ENCODE measurements around the gene TEX55.
A peak's percentile ranks its signal among the peaks of the same experiment; 100 is the strongest.
"Not testable (repeated sequence)": the region's sequence is repeated elsewhere in the genome, so short reads cannot be mapped to it uniquely, and the experiment has no call there.

TEX55 gene

GRCh38 chr3:119139360-119139759, 6.6 kb upstream of the TEX55 start:
- not testable (repeated sequence) for H3K4ac ChIP-seq (ENCODE audit: low read length); H3K9me3 ChIP-seq (replicated peaks in 1 of 2; ENCODE audit: control insufficient read depth in 2 of 2, insufficient read depth in 1 of 2, low read depth in 1 of 2, low read length in 2 of 2); H3K79me1 ChIP-seq (ENCODE audit: low read depth, low read length); H3K4me2 ChIP-seq (ENCODE audit: insufficient read depth, low read length, poor library complexity, severe bottlenecking); H3K27me3 ChIP-seq (ENCODE audit: control insufficient read depth in 3 of 3, insufficient read depth in 3 of 3, low read depth in 1 of 3, low read length in 3 of 3); H3K36me3 ChIP-seq (replicated peaks in 1 of 2; ENCODE audit: control insufficient read depth in 2 of 2, insufficient read depth in 2 of 2, low read length in 2 of 2); H3K9ac ChIP-seq (ENCODE audit: low read depth, low read length, poor library complexity); H4K91ac ChIP-seq (ENCODE audit: low read depth, low read length, poor library complexity); H2BK15ac ChIP-seq (ENCODE audit: low read length); H3K4me3 ChIP-seq (ENCODE audit: low read length in 2 of 2); H2BK12ac ChIP-seq (ENCODE audit: low read length); H2AFZ ChIP-seq (ENCODE audit: low read length); H4K8ac ChIP-seq (ENCODE audit: low read depth, low read length); H3K23ac ChIP-seq (ENCODE audit: low read depth, low read length, poor library complexity); H3K14ac ChIP-seq (ENCODE audit: low read length); H3K18ac ChIP-seq (ENCODE audit: low read length); H3K27ac ChIP-seq (replicated peaks; ENCODE audit: low read length); H2BK120ac ChIP-seq (ENCODE audit: low read depth, low read length); H2BK5ac ChIP-seq (ENCODE audit: low read length); H3K4me1 ChIP-seq (ENCODE audit: control insufficient read depth in 2 of 2, insufficient read depth in 1 of 2, low read depth in 1 of 2, low read length in 2 of 2); DNase-seq (ENCODE audit: low spot score); H2AK5ac ChIP-seq (ENCODE audit: low read depth, low read length)
- no CpG with 5 or more reads among the region's 4 CpGs for WGBS, 2 donors (ENCODE audit: extremely low coverage in 2 of 2, insufficient read length in 2 of 2, insufficient replicate concordance in 1 of 2)

GRCh38 chr3:119140466-119140865, 5.5 kb upstream of the TEX55 start:
- Histone ChIP-seq H3K27me3 (ENCODE audit: control insufficient read depth in 3 of 3, insufficient read depth in 3 of 3, low read depth in 1 of 3, low read length in 3 of 3) (no peaks in the 10 kb centered on the region), H2BK120ac (ENCODE audit: low read depth, low read length) (no peak overlapping the region), H3K23ac (ENCODE audit: low read depth, low read length, poor library complexity) (no peak overlapping the region), H3K27ac (replicated peaks; ENCODE audit: low read length) (no peak overlapping the region), H2BK12ac (ENCODE audit: low read length) (no peak overlapping the region), H3K9ac (ENCODE audit: low read depth, low read length, poor library complexity) (no peak overlapping the region), H2AK5ac (ENCODE audit: low read depth, low read length) (no peak overlapping the region), H4K8ac (ENCODE audit: low read depth, low read length) (no peak overlapping the region), H3K4me2 (ENCODE audit: insufficient read depth, low read length, poor library complexity, severe bottlenecking) (no peak overlapping the region), H2AFZ (ENCODE audit: low read length) (no peak overlapping the region), H2BK5ac (ENCODE audit: low read length) (no peak overlapping the region), H3K14ac (ENCODE audit: low read length) (no peak overlapping the region), H2BK15ac (ENCODE audit: low read length) (no peak overlapping the region), H3K36me3 (replicated peaks in 1 of 2; ENCODE audit: control insufficient read depth in 2 of 2, insufficient read depth in 2 of 2, low read length in 2 of 2) (no peaks in the 10 kb centered on the region), H3K79me1 (ENCODE audit: low read depth, low read length) (no peaks in the 10 kb centered on the region), H3K9me3 (replicated peaks in 1 of 2; ENCODE audit: control insufficient read depth in 2 of 2, insufficient read depth in 1 of 2, low read depth in 1 of 2, low read length in 2 of 2) (no peaks in the 10 kb centered on the region), H3K4me3 (ENCODE audit: low read length in 2 of 2) (no peak overlapping the region), H4K91ac (ENCODE audit: low read depth, low read length, poor library complexity) (no peak overlapping the region), H3K4me1 (ENCODE audit: control insufficient read depth in 2 of 2, insufficient read depth in 1 of 2, low read depth in 1 of 2, low read length in 2 of 2) (no peaks in the 10 kb centered on the region), H3K18ac (ENCODE audit: low read length) (no peak overlapping the region), H3K4ac (ENCODE audit: low read length) (no peak overlapping the region)
- no CpG with 5 or more reads among the region's 5 CpGs for WGBS, 2 donors (ENCODE audit: extremely low coverage in 2 of 2, insufficient read length in 2 of 2, insufficient replicate concordance in 1 of 2)
- DNase-seq (ENCODE audit: low spot score) = no peak

GRCh38 chr3:119145128-119145499, 851 bp upstream of the TEX55 start:
- Histone ChIP-seq H2BK15ac (ENCODE audit: low read length) (no peak overlapping the region), H3K4me1 (ENCODE audit: control insufficient read depth in 2 of 2, insufficient read depth in 1 of 2, low read depth in 1 of 2, low read length in 2 of 2) (no peaks in the 10 kb centered on the region), H3K27me3 (ENCODE audit: control insufficient read depth in 3 of 3, insufficient read depth in 3 of 3, low read depth in 1 of 3, low read length in 3 of 3) (no peaks in the 10 kb centered on the region), H2AK5ac (ENCODE audit: low read depth, low read length) (no peak overlapping the region), H3K9me3 (replicated peaks in 1 of 2; ENCODE audit: control insufficient read depth in 2 of 2, insufficient read depth in 1 of 2, low read depth in 1 of 2, low read length in 2 of 2) (peaks cover 0 to 3% of the 10 kb centered on the region in 2 donors), H3K18ac (ENCODE audit: low read length) (no peak overlapping the region), H3K79me1 (ENCODE audit: low read depth, low read length) (no peaks in the 10 kb centered on the region), H3K4me2 (ENCODE audit: insufficient read depth, low read length, poor library complexity, severe bottlenecking) (no peak overlapping the region), H3K4me3 (ENCODE audit: low read length in 2 of 2) (no peak overlapping the region), H2AFZ (ENCODE audit: low read length) (no peak overlapping the region), H4K91ac (ENCODE audit: low read depth, low read length, poor library complexity) (no peak overlapping the region), H2BK12ac (ENCODE audit: low read length) (no peak overlapping the region), H2BK5ac (ENCODE audit: low read length) (no peak overlapping the region), H3K23ac (ENCODE audit: low read depth, low read length, poor library complexity) (no peak overlapping the region), H3K4ac (ENCODE audit: low read length) (no peak overlapping the region), H3K27ac (replicated peaks; ENCODE audit: low read length) (no peak overlapping the region), H3K36me3 (replicated peaks in 1 of 2; ENCODE audit: control insufficient read depth in 2 of 2, insufficient read depth in 2 of 2, low read length in 2 of 2) (no peaks in the 10 kb centered on the region), H4K8ac (ENCODE audit: low read depth, low read length) (no peak overlapping the region), H2BK120ac (ENCODE audit: low read depth, low read length) (no peak overlapping the region), H3K14ac (ENCODE audit: low read length) (no peak overlapping the region), H3K9ac (ENCODE audit: low read depth, low read length, poor library complexity) (no peak overlapping the region)
- DNase-seq (ENCODE audit: low spot score) = no peak

- H2BK12ac ChIP-seq (ENCODE audit: low read length) = no peak overlapping the region
- H2BK5ac ChIP-seq (ENCODE audit: low read length) = no peak overlapping the region
- no peak overlapping the region for H4K91ac ChIP-seq (ENCODE audit: low read depth, low read length, poor library complexity)
- H3K18ac ChIP-seq (ENCODE audit: low read length) = no peak overlapping the region
- WGBS, 2 donors (ENCODE audit: extremely low coverage in 2 of 2, insufficient read length in 2 of 2, insufficient replicate concordance in 1 of 2) = no CpG with 5 or more reads among the region's 15 CpGs
- no peaks in the 10 kb centered on the region for H3K27me3 ChIP-seq (ENCODE audit: control insufficient read depth in 3 of 3, insufficient read depth in 3 of 3, low read depth in 1 of 3, low read length in 3 of 3)
- no peak overlapping the region for H3K4me2 ChIP-seq (ENCODE audit: insufficient read depth, low read length, poor library complexity, severe bottlenecking)
- H2BK120ac ChIP-seq (ENCODE audit: low read depth, low read length) = no peak overlapping the region
- H3K4me1 ChIP-seq (ENCODE audit: control insufficient read depth in 2 of 2, insufficient read depth in 1 of 2, low read depth in 1 of 2, low read length in 2 of 2) = no peaks in the 10 kb centered on the region
- H3K79me1 ChIP-seq (ENCODE audit: low read depth, low read length) = no peaks in the 10 kb centered on the region
- H3K27ac ChIP-seq (replicated peaks; ENCODE audit: low read length) = no peak overlapping the region
- H3K14ac ChIP-seq (ENCODE audit: low read length) = no peak overlapping the region
- no peak for DNase-seq (ENCODE audit: low spot score)
- no peak overlapping the region for H3K9ac ChIP-seq (ENCODE audit: low read depth, low read length, poor library complexity)
- no peak overlapping the region for H3K4ac ChIP-seq (ENCODE audit: low read length)
- H2AFZ ChIP-seq (ENCODE audit: low read length) = peak overlapping the region; percentile 39
- H2AK5ac ChIP-seq (ENCODE audit: low read depth, low read length) = no peak overlapping the region
- no peaks in the 10 kb centered on the region for H3K36me3 ChIP-seq (replicated peaks in 1 of 2; ENCODE audit: control insufficient read depth in 2 of 2, insufficient read depth in 2 of 2, low read length in 2 of 2)
- no peak overlapping the region for H4K8ac ChIP-seq (ENCODE audit: low read depth, low read length)
- peaks cover 0 to 3% of the 10 kb centered on the region in 2 donors for H3K9me3 ChIP-seq (replicated peaks in 1 of 2; ENCODE audit: control insufficient read depth in 2 of 2, insufficient read depth in 1 of 2, low read depth in 1 of 2, low read length in 2 of 2)
- no peak overlapping the region for H3K23ac ChIP-seq (ENCODE audit: low read depth, low read length, poor library complexity)
- H3K4me3 ChIP-seq (ENCODE audit: low read length in 2 of 2) = no peak overlapping the region
- H2BK15ac ChIP-seq (ENCODE audit: low read length) = no peak overlapping the region
These were observed 812 bp downstream of the TEX55 start for GRCh38 chr3:119146578-119147375.

Data from neuronal stem cell (in vitro differentiated cells).